ENCODE measurements around the gene BOD1L2. TPM values are rescaled to one million over a fixed set of nuclear protein-coding genes. Genes with fewer than 3 reads are reported as not detected.

BOD1L2 gene
- total RNA-seq, 3 donors from 2014 or later, result not detected

DNA sequence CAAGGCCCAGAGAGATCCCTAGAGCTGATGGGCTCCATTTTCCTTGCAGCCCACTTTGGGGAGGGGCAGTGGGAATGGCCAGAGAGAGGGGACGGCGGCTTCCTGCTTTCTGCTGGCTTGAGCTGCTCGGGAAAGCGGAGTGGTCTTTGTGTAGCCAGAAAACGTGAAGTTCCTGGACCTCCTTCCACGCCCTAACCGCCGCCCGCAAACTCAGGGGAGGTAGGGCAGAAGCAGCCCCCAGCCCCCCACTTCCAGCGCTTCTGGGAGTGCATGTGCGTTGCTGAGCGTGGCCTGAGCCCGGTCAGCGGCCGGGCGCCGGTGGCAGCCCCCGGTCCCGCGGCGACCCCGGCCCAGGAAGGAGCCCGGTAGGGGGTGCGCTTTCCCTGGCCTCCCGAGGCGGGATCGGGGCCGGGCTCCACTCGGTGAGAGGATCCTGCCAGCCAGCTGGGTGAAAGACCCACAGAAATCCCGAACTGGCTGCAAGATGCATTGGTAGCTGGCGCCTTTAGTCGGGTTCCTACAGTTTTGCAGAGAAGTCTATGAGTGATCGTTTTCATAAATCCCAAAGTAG lies 25.3 kb upstream of the BOD1L2 start:
- Histone ChIP-seq H3K4me3 (no peak overlapping the region), H3K36me3 (ENCODE audit: low read depth) (no peaks in the 10 kb centered on the region), H3K4me1 (ENCODE audit: low read depth) (no peaks in the 10 kb centered on the region), H3K9me3 (no peaks in the 10 kb centered on the region)
- intact Hi-C loops (cut with DNase I, micrococcal nuclease), result no loop called here
- DNase-seq (no peak), ATAC-seq (no peak)
- TF ChIP-seq, protein P1, sequence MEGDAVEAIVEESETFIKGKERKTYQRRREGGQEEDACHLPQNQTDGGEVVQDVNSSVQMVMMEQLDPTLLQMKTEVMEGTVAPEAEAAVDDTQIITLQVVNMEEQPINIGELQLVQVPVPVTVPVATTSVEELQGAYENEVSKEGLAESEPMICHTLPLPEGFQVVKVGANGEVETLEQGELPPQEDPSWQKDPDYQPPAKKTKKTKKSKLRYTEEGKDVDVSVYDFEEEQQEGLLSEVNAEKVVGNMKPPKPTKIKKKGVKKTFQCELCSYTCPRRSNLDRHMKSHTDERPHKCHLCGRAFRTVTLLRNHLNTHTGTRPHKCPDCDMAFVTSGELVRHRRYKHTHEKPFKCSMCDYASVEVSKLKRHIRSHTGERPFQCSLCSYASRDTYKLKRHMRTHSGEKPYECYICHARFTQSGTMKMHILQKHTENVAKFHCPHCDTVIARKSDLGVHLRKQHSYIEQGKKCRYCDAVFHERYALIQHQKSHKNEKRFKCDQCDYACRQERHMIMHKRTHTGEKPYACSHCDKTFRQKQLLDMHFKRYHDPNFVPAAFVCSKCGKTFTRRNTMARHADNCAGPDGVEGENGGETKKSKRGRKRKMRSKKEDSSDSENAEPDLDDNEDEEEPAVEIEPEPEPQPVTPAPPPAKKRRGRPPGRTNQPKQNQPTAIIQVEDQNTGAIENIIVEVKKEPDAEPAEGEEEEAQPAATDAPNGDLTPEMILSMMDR (IDR thresholded peaks at IDR 0.05), result no peak

DNA sequence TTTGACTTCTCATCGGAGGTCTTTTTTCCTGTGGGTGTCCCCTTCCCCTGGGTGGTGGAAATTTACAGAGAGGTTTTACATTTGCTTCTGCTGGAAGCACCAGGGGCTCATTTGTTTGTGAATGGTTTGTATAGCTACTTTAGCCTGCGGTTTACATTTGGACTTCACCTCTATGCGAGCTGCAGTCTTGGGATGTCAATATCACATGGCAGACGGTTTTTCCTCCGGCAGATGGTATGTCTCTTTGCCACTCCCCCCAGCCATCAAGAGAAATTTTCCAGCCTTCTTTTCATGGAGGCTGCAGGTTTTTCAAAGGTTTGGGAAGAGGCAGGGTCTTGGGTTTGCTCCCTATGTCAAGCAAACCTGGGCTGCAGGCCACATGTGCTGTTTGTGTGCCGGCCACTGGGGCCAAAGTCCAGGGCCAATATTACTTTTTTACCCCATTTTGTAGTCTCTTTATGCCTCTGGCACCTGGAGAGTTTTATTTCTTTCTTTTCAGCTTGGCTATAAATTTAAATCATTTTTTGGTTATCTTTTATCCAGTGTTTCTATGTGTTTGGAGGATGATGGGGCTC lies 23.9 kb upstream of the BOD1L2 start:
- no peak for ATAC-seq
- TF ChIP-seq, protein P1 (IDR thresholded peaks at IDR 0.05), result no peak

GRCh38 chr18:57125627-57126026 lies 21.3 kb upstream of the BOD1L2 start:
- TF ChIP-seq, protein P1 (IDR thresholded peaks at IDR 0.05), result no peak
- intact Hi-C loops (cut with DNase I, micrococcal nuclease), result no loop called here

More for the DNA sequence above, 23.9 kb upstream of the BOD1L2 start:
- DNase-seq, result no peak
- H3K9me3 ChIP-seq, result no peaks in the 10 kb centered on the region
- no peaks in the 10 kb centered on the region for H3K4me1 ChIP-seq (ENCODE audit: low read depth)
- no peak overlapping the region for H3K4me3 ChIP-seq
- intact Hi-C loops (cut with DNase I, micrococcal nuclease), result no loop called here
- no peaks in the 10 kb centered on the region for H3K36me3 ChIP-seq (ENCODE audit: low read depth)

DNA sequence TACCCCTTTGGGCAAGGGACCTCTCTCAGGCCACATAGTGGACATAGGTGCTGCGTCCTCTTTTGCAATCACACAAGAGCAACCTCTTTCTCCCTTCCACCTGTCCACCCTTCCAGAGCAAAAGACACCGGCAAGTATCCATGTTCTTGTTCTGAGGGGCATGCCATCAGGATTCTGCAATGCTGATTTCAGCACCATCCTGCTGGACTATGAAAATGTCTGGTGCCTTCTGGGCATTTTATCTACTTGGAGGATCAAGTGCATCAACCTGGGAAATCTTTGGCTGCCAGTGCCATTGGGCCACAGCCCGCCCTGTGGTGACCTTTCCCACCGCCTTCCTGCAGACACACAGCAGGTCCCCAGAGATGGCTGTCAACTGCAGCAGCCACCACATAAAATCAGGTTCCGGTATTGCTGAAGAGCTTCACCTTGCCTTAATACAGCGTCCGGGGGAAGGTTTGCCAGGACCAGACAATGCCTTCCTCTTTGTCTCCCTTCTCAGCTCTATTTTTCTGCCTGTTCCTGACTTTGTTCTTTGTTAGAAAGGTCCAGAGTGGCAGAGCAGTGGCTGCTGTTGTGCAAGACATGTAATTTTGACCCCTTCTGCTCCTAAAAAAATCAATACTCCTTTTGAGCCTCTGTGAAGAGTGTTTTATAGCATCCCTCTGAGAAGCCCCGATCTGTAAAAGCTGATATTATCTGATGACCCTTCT lies 18.5 kb upstream of the BOD1L2 start:
- ATAC-seq (no peak), DNase-seq (no peak)
- TF ChIP-seq, protein P1 (IDR thresholded peaks at IDR 0.05), result no peak
- Histone ChIP-seq H3K4me3 (no peak overlapping the region), H3K9me3 (no peaks in the 10 kb centered on the region), H3K36me3 (ENCODE audit: low read depth) (no peaks in the 10 kb centered on the region), H3K4me1 (ENCODE audit: low read depth) (no peaks in the 10 kb centered on the region)
- intact Hi-C loops (cut with DNase I, micrococcal nuclease), result no loop called here

More at GRCh38 chr18:57125627-57126026, 21.3 kb upstream of the BOD1L2 start:
- no peaks in the 10 kb centered on the region for H3K4me1 ChIP-seq (ENCODE audit: low read depth)
- no peak for ATAC-seq
- no peaks in the 10 kb centered on the region for H3K9me3 ChIP-seq
- no peaks in the 10 kb centered on the region for H3K36me3 ChIP-seq (ENCODE audit: low read depth)
- no peak for DNase-seq
- no peak overlapping the region for H3K4me3 ChIP-seq

- no peak overlapping the region for H3K4me3 ChIP-seq
- DNase-seq (no peak), ATAC-seq (no peak)
- TF ChIP-seq, protein P1 (IDR thresholded peaks at IDR 0.05), result no peak
- no peaks in the 10 kb centered on the region for H3K9me3 ChIP-seq
- no peaks in the 10 kb centered on the region for H3K4me1 ChIP-seq (ENCODE audit: low read depth)
- no peaks in the 10 kb centered on the region for H3K36me3 ChIP-seq (ENCODE audit: low read depth)
- intact Hi-C loops (cut with DNase I, micrococcal nuclease), result no loop called here
Measured at GRCh38 chr18:57131101-57131500, 15.8 kb upstream of the BOD1L2 start.

Data from mucosa of descending colon (tissue), 3 donors.